GM12891 (cell line): ENCODE data around the gene TUBGCP4.

Source experiments
- PAX5 ChIP-seq: IDR thresholded peaks from 2 replicates; pipeline ENCODE4 v1.6.1; 2011; ENCODE audit warnings: low read length, moderate library complexity, mild to moderate bottlenecking; ENCODE audit not compliant: insufficient read depth, severe bottlenecking
- POLR2A ChIP-seq: IDR thresholded peaks from 2 replicates; pipeline ENCODE4 v1.6.1; 2011; ENCODE audit warnings: low read depth, low read length, control low read depth
- POLR2AphosphoS5 ChIP-seq: IDR thresholded peaks from 2 replicates; pipeline ENCODE4 v1.6.1; 2011; ENCODE audit warnings: low read depth, low read length, control low read depth
- POU2F2 ChIP-seq: IDR thresholded peaks from 2 replicates; pipeline ENCODE4 v1.6.1; 2011; ENCODE audit warnings: low read depth, mild to moderate bottlenecking, control low read depth, low read length, moderate library complexity
- SPI1 ChIP-seq: IDR thresholded peaks from 2 replicates; pipeline ENCODE4 v1.6.1; 2011; ENCODE audit warnings: low read depth, low read length, control low read depth
- TAF1 ChIP-seq: IDR thresholded peaks from 2 replicates; pipeline ENCODE4 v1.6.1; 2011; ENCODE audit warnings: low read depth, low read length, control low read depth

- TF ChIP-seq TAF1 = no peak
- TF ChIP-seq POLR2A = no peak
- no peak for TF ChIP-seq POLR2AphosphoS5
- TF ChIP-seq PAX5 = no peak
- no peak for TF ChIP-seq SPI1
- no peak for TF ChIP-seq POU2F2
Observed at GRCh38 chr15:43441316-43441715, 70.4 kb downstream of the TUBGCP4 start.
